ENCODE results near the gene MACF1. TPM values are rescaled to one million over a fixed set of nuclear protein-coding genes. Genes with fewer than 3 reads are reported as not detected.
A peak's percentile ranks its signal among the peaks of the same experiment; 100 is the strongest.

MACF1 gene
- total and polyA plus RNA-seq, 8 donors, result 16.8 to 662 (median 236) TPM

DNA sequence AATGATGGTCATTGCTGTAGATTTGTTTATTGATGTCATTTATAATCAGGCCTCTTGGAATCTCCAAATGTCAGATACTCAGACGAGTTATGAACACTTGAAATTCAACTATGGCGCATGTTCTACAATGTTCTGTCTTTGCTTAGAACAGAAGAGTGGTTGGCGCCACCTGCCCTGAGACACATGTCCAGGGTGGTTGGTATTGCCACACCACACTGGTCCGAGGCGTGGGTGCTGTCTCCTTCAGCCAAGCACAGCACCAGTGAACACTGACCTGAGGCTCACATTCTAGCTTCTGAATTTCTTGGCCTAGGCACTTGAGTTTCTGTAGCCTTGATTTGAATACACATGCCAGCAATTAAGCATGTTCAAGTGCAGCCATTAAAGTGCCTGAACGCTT lies 276.8 kb downstream of the MACF1 start:
- no peak for DNase-seq
- Histone ChIP-seq H3K27me3 (no peaks in the 10 kb centered on the region), H3K4me1 (peaks cover 0 to 13% (median 0%) of the 10 kb centered on the region in 4 donors), H3K36me3 (peaks cover 54 to 98% (median 90%) of the 10 kb centered on the region in 4 donors), H3K4me3 (no peak overlapping the region), H3K9me3 (no peaks in the 10 kb centered on the region), H3K27ac (no peak overlapping the region)
- TF ChIP-seq POLR2AphosphoS5 (IDR thresholded peaks at IDR 0.05), result no peak
- no peak for TF ChIP-seq POLR2A (IDR thresholded peaks at IDR 0.05)
- no peak for TF ChIP-seq CTCF (IDR thresholded peaks at IDR 0.05)
- no peak for TF ChIP-seq EP300 (IDR thresholded peaks at IDR 0.05)
- WGBS, 5 donors, result 84 to 93% (median 92%) methylated on average over 6 of the region's 6 CpGs
- intact Hi-C loops (cut with DNase I; ENCODE audit: low total_unique reads), result no loop called here

- 26 to 57% (median 46%) methylated on average over 1 of the region's 1 CpG for WGBS, 5 donors
- intact Hi-C loops (cut with DNase I; ENCODE audit: low total_unique reads), result no loop called here
- Histone ChIP-seq H3K36me3 (peaks cover 58 to 100% (median 94%) of the 10 kb centered on the region in 4 donors), H3K9me3 (no peaks in the 10 kb centered on the region), H3K27ac (no peak overlapping the region), H3K4me3 (no peak overlapping the region), H3K4me1 (peaks cover 0 to 4% (median 0%) of the 10 kb centered on the region in 4 donors), H3K27me3 (no peaks in the 10 kb centered on the region)
- no peak for DNase-seq
- TF ChIP-seq EP300 (IDR thresholded peaks at IDR 0.05), result no peak
- TF ChIP-seq POLR2A (IDR thresholded peaks at IDR 0.05), result no peak
- TF ChIP-seq CTCF (IDR thresholded peaks at IDR 0.05), result no peak
- TF ChIP-seq POLR2AphosphoS5 (IDR thresholded peaks at IDR 0.05), result no peak
Observed at GRCh38 chr1:39483276-39483675, 278.8 kb downstream of the MACF1 start.

DNA sequence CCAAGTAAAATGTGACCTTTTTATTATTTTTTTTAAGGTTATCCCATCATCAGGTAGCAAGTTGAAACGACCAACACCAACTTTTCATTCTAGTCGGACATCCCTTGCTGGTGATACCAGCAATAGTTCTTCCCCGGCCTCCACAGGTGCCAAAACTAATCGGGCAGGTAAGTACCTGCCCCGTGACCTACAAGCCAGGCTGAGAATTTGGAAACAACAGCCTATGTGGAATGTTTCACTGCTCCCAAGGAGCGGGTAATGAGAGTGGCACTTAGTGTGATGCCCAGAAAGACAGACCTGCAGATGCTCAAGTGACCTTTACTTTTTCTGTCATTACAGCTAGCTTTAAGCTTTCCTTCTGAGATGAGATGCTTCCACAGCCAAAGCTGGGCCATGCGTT lies 280.1 kb downstream of the MACF1 start:
- Histone ChIP-seq H3K4me3 (no peak overlapping the region), H3K36me3 (peaks cover 55 to 87% (median 82%) of the 10 kb centered on the region in 4 donors), H3K9me3 (no peaks in the 10 kb centered on the region), H3K4me1 (peaks cover 0 to 4% (median 2%) of the 10 kb centered on the region in 4 donors), H3K27me3 (no peaks in the 10 kb centered on the region), H3K27ac (peak overlapping the region in 1 of 5 donors; percentile 39)
- DNase-seq, result no peak
- intact Hi-C loops (cut with DNase I; ENCODE audit: low total_unique reads), result no loop called here
- no peak for TF ChIP-seq POLR2AphosphoS5 (IDR thresholded peaks at IDR 0.05)
- no peak for TF ChIP-seq CTCF (IDR thresholded peaks at IDR 0.05)
- no peak for TF ChIP-seq EP300 (IDR thresholded peaks at IDR 0.05)
- TF ChIP-seq POLR2A (IDR thresholded peaks at IDR 0.05), result no peak
- WGBS, 5 donors, result 88 to 91% (median 89%) methylated on average over 7 of the region's 7 CpGs

DNA sequence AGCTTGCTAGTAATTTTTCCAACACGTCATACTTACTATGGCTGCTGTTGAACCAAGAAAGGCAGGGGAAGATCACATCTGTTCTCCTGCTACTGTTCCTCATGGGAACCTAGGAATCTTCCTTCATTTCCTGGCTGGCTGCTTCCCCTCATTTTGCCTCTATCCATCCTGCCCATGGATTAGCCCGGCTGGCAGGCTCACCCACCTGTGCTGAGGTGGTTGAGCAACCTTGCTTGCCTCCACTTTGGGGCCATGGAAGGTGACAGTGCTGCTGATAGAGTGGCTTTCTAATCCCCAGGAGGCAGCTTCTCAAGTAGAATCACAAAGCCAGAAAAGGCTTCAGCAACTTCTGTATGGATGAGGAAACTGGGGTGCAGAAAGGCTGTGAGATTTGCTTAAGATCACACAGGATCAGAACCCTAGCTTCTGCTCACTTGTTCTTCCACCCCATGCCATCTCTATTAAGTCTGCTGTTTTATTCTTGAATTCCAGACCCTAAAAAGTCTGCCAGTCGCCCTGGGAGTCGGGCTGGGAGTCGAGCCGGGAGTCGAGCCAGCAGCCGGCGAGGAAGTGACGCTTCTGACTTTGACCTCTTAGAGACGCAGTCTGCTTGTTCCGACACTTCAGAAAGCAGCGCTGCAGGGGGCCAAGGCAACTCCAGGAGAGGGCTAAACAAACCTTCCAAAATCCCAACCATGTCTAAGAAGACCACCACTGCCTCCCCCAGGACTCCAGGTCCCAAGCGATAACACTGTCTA lies 280.7 kb downstream of the MACF1 start:
- H3K36me3 ChIP-seq, result peaks cover 48 to 80% (median 75%) of the 10 kb centered on the region in 4 donors
- peak overlapping the region in 3 of 5 donors; percentile 15 to 39 (median 22) for H3K27ac ChIP-seq
- H3K4me3 ChIP-seq, result no peak overlapping the region
- H3K27me3 ChIP-seq, result peaks cover 0 to 1% (median 0%) of the 10 kb centered on the region in 3 donors
- DNase-seq, result no peak
- no peak for TF ChIP-seq EP300 (IDR thresholded peaks at IDR 0.05)
- no peak for TF ChIP-seq CTCF (IDR thresholded peaks at IDR 0.05)
- TF ChIP-seq POLR2AphosphoS5 (IDR thresholded peaks at IDR 0.05), result no peak
- no peak for TF ChIP-seq POLR2A (IDR thresholded peaks at IDR 0.05)
- no peaks in the 10 kb centered on the region for H3K9me3 ChIP-seq
- 83 to 94% (median 93%) methylated on average over 14 of the region's 14 CpGs for WGBS, 5 donors
- intact Hi-C loops (cut with DNase I; ENCODE audit: low total_unique reads), result no loop called here
- peaks cover 0 to 4% (median 2%) of the 10 kb centered on the region in 4 donors for H3K4me1 ChIP-seq
